ENCODE results near the gene HLCS.
"Not testable (repeated sequence)": the region's sequence is repeated elsewhere in the genome, so short reads cannot be mapped to it uniquely, and the experiment has no call there.

Gene HLCS

DNA sequence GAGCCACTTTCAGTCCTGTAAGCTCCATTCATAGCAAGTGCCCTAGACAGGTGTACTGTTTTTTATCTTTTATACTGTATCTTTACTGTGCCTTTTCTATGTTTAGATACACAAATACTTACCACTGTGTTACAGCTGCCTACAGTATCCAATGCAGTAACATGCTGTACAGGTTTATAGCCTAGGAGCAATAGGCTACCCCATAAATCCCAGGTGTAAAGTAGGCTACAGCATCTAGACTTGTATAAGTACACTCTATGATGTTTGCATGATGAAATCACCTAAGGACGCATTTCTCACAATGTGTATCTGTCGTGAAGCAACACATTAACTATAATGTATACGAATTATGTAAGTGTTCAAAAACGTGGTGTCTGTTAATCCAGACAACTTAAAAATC is 10.7 kb downstream of the HLCS start:
- no peak for DNase-seq (ENCODE audit: low read depth in 2 of 2)

DNA sequence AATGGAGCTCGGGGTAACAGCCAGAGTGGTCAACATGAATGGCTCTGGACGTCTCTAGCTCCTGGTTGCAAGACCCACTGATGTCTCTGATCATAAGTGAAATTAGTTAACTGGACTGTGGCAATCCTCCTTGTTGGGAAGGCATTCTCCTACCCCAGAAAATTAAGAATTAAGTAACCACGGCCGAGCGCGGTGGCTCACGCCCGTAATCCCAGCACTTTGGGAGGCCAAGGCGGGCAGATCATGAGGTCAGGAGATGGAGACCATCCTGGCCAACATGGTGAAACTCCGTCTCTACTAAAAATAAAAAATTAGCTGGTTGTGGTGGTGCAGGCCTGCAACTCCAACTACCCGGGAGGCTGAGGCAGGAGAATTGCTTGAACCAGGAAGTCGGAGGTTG is 14.1 kb downstream of the HLCS start:
- DNase-seq (ENCODE audit: low read depth in 2 of 2) = not testable (repeated sequence)

DNA sequence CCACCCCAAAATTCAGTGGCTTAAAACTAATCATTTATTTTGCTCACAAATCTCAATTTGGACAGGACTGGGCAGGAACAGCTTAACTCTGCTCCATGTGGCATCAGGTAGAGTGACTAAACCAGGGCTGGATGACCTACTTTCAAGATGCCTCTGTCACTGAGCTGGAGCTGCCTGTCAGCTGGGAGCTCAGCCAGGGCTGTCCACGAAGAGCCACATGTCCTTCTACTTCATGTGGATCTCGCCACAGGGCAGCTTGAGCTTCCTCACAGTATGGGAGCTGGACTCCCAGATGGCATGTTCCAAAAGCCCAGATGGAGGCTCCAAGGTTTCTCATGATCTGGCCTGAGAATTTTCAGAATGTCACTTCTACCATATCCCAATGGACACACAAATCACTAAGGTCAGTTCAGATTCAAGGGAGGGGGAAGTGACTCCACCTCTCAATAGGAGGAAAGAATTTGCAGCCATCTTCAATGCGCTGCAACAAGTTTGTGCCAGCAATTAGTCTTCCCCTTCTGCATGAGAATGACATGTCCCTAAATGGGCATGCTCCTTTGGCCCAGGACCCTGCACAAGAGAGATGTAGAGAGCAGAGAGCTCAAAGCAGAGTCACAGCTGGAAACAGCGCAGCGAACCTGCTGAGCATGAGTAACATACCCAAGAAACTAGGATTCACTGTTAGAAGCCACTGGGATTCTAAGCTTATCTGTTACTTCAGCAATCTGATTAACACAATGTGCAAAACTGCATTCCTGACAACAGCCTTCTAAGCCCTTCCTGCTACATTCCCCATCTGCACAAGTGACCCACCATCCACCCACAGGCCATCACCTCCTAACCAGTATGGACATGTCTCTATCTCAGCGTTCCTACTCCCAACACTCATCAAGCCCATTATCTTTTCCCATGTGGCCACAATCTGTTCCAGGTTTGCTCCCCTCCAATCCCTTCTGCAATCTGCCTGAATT is 17.0 kb downstream of the HLCS start:
- no peak for DNase-seq (ENCODE audit: low read depth in 2 of 2)

DNA sequence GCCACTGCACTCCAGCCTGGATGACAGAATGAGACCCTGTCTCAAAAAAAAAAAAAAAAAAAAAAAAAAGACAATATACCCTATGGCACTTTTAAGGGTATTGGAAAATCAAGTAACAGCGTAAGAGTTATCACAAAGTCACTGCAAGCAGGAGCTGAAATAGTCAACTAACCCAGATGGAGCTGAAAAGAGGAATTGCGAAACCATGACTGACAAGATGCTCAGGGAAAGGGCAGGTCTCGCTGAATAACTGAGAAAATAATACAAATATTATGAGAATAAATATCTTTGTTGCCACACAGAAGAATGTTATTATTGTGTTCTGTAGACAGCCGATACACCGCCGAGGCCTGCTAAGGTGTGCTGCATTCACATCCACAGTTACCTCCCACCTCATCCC is 17.8 kb downstream of the HLCS start:
- no peak for DNase-seq (ENCODE audit: low read depth in 2 of 2)

DNA sequence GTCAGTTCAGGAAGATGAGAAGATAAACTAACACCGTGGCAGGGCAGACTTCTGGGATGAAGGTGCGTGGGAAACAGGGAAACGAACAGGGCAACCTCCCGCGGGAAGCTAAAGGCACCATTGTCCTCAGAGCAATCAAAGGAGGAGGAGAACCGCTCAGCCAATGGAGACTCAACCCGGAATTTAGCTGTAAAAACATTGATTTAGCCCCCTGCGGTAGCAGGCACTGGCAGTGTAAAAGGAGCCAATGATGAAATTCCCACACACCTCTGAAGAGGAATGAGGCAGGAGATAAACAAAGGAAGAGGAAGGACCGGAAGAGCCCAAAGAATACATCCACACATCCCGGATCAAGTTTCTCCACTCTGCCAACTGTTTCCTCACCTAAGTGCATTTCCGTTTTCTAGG is 19.5 kb downstream of the HLCS start:
- no peak for DNase-seq (ENCODE audit: low read depth in 2 of 2)

DNA sequence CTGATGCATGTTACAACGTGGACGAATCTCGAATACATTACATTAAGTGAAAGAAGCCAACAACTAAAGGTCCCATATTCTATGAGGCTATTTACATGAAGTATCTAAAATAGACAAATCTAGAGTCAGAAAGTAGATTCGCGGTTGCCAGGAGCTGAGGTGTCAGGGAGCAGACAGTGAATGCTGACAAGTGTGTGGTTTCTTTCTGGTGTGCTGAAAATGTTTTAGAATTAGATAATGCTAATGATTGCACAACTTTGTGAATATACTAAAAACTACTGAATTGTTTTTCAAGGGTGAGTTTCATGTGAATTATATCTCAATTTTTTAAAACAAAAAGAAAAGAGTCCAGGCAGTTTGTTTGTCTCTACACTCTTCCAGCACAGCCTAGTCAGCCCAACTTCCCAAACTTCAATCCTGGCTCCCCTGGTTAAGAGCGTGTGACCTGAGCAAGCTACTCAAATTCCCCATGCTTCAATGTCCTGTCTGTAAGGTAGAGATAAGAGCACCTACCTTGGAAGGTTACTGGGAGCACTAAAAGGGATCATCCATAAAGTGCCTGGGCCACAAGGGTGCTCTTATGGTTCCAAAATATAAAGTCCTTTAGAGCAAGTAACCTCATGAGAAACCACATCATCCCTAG is 20.9 kb downstream of the HLCS start:
- DNase-seq (ENCODE audit: low read depth in 2 of 2) = no peak

DNA sequence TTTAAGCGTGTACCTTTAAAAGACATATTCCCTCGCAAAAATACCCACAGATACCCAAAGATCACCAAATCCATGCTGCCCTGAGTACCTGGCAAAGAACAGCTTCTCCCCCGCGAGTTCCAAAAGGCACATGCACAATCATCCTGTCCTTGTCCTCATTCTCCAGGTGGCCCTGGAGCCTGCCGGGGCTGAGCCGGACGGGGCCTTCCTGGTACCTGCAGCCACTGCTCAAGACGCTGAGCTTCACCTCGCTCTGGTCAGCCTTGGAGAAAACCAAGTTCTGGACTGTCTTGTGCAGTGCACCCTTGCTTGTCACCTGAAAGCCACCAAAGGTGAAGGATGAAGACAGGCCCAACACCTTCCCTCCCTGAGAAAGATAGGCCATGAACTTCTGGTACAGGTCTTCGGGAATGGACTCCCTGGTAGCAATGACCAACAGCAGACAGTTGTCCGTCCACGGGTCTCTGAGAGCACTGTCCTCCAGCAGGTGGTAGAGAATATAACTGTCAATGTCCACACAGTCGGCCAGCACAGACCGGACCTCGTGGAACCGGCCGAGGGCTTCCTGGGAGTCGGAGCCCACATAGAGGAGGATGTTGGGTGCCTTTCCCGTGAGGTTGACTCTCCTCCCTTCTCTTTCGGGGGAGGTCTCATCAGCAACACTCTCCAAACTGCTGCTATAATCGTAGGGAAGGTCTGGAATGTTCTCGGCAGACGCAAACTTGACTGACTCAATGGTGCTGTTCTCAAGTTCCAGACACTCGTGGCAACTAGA is 29.9 kb downstream of the HLCS start:
- no peak for DNase-seq (ENCODE audit: low read depth in 2 of 2)

DNA sequence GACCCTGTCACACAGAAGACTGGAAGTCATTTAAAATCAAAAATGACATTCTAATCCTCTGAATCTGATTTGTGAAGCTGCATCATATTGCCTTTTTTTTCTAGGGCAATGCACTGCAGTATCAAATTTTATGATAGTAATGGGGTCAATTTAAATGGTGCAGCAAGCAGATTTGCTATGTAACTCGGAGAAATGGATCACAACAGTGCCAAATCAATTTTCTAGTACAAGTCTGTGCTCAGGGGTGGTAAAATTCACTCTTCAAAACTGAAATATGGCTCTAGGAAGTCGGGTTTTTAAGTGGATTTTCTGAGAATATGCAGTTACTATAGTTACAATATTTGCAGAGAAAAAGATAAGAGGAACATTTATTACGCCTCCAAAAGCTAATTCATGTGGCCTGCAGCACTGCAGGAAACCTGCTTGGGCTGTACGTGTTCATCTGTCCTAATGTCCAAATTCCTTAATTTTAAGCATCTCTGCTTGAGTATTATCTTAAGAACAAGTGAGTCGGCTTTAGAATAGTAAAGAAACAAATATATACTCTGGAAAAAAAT is 31.5 kb downstream of the HLCS start:
- DNase-seq (ENCODE audit: low read depth in 2 of 2) = no peak

DNA sequence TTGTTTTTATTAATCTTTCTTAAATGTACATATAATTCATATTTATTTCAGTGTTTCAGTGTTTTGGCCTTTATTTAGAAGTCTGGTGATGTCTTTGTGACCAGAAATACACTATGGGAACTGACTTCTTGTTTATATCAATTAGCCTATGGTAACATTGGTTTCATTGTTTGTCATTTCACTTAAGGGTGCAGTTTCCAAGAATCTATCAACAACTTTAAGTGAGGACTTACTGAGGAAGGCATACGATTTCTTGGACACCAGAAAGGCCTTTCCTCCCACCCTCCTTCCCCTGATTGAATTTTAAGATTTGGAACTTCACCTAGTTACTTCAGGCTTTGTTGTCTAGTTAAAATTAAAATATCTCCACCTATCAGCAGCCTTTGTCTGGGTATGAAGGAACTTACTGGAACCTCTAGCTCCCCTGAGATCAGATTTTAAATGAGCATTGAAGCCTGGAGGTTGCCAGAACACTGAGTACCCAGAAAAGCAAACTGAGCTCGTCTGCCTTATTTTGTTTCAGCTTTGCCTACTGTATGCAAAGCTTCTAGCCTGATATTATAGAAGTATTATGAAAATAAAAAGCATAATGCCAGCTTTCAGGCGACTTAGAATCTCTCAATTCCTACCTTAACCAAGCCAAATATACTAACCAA is 34.2 kb downstream of the HLCS start:
- no peak for DNase-seq (ENCODE audit: low read depth in 2 of 2)

DNA sequence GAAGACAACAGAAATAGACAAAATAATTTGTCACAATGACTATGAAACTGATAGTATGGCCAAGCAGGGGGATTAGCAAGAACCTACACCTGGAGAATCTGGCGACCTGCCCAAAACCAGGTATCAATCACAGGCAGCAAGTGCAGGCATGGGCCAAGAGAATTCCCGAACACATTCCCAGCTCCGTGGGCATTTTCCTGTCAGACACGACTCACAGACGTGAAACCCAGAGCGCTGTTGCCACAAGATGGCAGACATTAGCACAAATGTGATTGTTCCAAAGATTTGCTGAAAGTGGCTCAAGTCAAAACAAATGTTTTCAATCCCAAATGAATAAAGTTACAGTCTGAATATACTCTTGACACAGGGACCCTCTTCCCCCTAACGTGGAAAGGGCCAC is 36.8 kb downstream of the HLCS start:
- DNase-seq (ENCODE audit: low read depth in 2 of 2) = no peak

DNA sequence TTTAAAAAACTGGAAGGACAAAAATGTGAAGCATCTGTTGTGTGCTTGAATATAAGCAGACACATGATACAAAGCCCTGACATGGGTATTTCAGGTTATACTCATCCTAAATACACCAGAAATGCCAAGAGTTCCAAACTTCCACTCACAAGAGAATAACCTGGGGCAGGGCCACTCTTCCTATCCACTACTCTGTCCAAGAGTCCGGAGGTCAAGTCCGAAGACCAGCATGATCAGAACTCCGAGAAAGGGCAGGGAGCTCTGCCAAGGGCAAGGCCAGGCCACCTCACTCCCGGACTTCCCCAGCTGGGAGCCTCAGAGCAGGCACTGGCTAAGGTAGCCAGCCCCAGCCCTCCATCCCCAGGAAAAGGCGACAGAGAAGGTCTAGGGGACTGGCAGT is 37.5 kb downstream of the HLCS start:
- DNase-seq (ENCODE audit: low read depth in 2 of 2) = no peak

DNA sequence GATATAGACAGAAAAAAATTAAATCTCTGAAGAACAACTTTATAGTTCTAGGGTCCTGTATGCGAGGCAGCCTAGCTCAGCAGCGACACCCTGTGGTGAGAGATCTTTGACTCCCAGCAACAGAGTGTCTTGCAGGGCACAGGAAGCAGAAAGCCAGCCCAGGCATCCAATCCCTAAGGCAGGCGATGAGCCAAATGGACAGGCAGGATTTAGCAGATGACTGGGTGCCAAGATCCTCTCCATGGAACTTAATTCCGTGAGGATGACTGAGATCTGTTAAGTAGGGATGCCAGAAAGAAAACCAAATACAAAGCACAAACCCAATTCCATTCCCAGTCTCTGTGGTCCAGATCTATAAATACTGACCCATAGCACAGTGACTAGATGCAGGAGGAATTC is 38.8 kb downstream of the HLCS start:
- DNase-seq (ENCODE audit: low read depth in 2 of 2) = peak; percentile 47 to 51

DNA sequence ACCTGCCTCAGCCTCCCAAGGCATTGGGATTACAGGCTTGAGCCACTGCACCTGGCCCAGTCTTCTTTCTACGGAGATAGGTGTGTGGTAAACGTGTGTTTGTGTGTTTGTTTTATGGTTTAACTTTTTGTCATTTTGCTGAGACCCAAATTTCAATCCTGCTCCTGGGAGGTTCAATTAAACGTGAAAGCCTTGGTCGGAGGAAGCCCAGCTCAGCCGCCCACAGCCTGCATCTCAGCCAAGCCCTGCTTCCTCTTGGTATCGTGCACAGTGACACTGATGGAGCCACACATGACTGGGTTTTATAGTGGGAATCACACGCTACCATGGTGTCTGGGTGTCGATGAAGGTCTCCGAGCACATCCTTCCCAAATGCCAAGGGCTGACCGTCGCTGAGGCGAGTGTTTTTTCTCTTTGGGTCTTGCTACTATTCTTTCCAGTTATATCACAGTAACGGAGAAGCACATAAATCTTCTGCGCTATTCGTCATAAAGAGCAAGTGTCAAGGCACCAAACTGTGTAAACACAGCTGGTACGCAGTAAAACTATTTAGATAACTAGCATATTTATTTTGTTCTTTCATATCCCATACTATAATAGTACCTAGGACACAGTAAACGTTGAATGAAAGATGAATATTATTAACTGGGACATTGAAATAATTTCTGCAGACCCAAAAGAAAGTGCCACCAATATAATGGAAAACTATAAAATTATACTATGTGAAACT is 39.3 kb downstream of the HLCS start:
- no peak for DNase-seq (ENCODE audit: low read depth in 2 of 2)

DNA sequence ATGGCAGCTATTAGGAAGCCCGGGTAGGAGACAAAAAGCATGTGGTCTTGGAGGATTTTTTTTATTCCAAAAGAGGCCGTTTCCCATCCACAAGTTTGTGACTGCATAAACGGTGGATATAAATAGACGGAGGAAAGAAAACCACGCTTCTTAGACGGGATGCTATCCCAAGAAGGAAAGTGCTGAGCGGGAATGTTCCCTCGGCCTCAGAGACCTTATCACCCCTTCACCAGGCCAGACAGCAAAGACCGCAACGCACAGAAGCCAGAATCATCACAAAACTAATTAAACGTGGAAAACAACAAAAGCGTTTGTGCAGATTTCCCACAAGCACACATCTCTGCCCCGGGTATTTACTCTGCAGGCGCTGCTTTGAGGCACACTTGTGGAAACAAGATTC is 43.2 kb downstream of the HLCS start:
- DNase-seq (ENCODE audit: low read depth in 2 of 2) = no peak

DNA sequence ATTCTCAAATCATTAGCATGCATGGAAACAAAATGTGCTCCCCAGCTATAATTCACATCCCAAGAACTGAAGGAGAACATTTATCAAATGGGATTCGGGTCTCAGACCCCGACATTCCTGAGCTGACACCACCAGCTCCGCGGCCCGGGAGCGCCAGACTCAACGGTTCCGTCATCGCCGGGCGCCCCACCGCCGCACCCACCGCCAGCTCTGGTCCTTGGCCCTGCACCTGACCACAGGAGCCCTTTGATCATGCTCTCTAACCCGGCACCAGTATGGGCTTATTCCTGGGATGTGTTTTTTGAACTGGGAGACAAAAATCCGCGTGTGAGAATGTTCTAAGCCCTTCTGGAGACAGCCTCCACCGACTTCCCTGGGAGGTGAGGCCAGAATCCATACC is 43.6 kb downstream of the HLCS start:
- no peak for DNase-seq (ENCODE audit: low read depth in 2 of 2)

DNA sequence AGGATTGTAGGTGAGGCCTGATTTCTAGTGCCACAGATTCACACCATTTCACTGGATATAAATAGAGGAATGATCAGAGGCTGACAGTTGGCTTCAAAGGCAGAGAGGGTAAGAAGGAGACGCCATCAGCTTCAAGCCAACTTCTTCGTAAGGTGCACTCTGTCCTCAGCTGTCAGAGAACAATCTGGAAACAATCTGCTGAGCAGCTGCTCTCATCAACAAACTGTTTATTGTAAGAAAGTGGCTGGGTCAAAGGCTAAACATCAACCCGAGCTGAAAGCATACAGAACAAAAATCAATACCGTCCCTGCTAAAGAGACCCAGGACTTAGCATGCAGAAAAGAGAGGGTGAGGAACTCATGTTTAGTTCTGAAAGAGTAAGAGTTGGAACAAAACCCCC is 48.2 kb downstream of the HLCS start:
- no peak for DNase-seq (ENCODE audit: low read depth in 2 of 2)

DNA sequence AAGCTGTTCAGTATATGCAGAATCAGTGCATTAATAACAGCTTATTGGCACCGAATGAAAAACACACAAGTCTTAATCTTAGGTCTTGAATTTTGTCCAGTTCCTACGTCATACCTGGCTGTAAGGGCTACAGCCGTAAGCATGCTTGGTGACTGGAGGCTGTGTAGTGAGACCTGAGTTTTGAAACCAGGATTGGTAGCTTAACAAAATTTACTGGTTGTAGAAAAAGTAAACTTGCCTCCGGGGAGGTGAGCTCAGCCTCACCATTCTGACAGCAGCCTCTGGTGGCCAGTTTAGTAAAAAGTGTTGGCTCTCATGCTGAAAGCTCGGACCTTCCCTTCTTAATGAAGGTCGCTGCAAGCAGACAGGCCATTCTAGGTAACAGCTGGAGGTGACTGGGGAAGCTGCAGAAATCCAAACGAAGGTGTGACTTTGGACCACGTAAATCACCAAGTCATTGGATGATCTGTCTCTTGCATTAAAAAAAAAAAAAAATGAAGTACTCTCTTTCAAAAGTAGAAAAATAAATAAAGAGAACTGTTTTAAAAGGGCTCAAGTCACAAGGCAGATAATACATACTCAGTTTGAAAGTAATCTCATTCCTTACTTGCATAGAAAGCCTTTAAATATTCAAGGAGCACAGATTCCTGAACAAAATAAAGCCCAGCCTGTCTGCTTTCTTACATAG is 48.9 kb downstream of the HLCS start:
- DNase-seq (ENCODE audit: low read depth in 2 of 2) = no peak

DNA sequence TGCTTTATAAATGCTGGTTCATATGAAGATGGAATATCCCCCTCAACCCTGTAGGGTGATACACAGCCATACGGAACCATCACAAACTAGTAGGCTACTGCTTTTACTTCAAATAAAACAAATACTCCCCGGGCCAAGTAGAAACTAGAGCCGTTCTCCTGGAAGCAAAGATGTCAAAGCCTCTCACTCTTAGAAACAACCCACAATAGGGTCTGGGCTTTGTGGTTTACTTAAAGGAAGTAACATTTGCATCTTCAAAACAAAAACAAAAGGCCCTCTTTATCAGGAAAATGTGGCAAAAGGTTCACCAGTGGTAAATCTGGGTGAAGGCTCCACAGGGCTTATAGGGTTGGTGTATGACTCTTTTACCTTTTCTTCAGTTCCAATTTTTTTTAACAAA is 49.8 kb downstream of the HLCS start:
- no peak for DNase-seq (ENCODE audit: low read depth in 2 of 2)

DNA sequence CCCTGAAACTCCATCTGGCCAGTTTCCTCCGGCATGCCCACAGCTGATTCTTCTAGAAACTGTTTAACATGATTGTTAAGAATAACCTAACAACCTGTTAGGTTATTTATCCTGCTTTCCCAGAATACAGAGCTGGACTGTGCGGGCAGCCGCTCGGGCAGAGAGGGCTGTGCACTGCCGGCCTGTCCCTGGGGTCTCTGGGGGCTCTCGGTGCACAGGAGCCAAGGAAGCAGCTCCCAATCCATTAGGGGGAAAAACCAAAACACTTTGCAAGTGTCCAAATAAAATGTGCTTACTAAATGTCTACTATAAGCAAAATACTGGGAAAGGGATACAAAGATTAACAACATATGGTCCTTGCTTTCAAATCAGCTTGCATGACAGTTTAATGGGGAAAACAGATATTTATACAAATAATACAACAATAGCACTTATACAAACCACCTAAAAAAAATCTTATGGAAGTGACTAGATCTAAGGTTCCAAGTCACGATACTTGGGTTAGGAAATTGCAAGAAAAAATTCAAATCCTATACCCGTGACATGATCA is 50.7 kb downstream of the HLCS start:
- DNase-seq (ENCODE audit: low read depth in 2 of 2) = no peak

Data from stimulated activated CD8-positive, alpha-beta memory T cell treated with anti-CD3 and anti-CD28 coated beads, Interleukin-15, amount 100 ng/mL, for 48 hours (primary cell).